HG02852 (cell line): ENCODE data around the gene USP15.

Source experiments
- ATAC-seq: cut with Tn5 transposase; IDR thresholded peaks from one replicate; pipeline ENCODE4 v1.9.1; 2021; ENCODE audit warnings: mild to moderate bottlenecking, moderate library complexity; ENCODE audit not compliant: unreplicated experiment

Gene USP15

GRCh38 chr12:62256408-62257096 is 3.7 kb upstream of the USP15 start:
- ATAC-seq: no peak

GRCh38 chr12:62258231-62258630 is 2.0 kb upstream of the USP15 start:
- no peak for ATAC-seq

DNA sequence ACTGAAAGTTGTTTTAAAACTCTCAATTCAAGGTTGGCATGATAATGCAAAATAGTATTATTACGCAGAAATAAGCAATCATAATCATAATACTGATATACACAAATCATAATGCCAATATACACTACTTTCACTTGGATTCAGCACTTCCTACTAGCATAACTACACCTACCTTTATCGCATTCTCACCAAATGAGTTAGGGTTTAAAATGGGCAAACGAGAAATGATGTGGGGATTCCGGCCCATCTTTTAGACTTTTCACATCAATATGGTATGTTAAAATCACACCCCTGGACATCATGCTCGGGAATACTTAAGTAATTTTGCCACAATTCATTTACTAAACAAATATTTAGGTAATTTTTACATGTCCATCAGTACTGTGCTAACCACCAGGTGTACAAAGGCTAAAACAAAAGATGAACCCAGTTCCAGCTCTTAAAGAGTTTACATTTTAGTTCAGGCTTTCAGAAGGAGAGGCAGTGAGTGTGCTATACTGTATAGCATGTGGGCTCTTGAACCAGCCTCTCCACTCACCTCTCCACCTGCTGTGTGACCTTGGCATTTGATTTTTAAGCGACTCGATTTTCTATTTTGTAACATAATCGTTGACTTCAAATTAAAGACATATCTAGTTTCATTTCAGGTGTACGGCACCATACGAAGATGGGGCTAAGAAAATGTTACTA is 1.1 kb upstream of the USP15 start:
- no peak for ATAC-seq

- peak; percentile 11 for ATAC-seq
These were observed 592 bp upstream of the USP15 start for GRCh38 chr12:62259631-62259992.

- ATAC-seq: peak; percentile 46
These were observed 804 bp downstream of the USP15 start for GRCh38 chr12:62260733-62261683.

GRCh38 chr12:62261876-62262517 is 1.8 kb downstream of the USP15 start:
- ATAC-seq: no peak

DNA sequence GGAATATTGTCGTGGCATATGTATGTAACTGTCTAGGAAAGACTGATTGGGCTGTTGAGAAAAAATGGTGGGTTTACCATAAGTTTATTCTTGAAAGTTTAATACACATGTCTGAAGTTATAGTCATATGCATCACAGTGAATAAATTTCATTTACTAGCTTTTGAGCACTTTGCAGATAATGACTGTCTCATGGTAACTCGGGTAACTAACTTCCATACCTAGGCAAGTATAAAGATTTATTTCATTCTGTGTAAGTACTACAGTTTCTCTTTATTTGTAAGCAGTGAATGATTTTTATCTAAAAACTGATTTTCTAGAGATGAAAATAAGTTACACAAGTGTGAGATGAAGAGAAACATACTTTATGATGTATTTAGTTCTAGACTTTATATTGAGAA is 3.0 kb downstream of the USP15 start:
- no peak for ATAC-seq

DNA sequence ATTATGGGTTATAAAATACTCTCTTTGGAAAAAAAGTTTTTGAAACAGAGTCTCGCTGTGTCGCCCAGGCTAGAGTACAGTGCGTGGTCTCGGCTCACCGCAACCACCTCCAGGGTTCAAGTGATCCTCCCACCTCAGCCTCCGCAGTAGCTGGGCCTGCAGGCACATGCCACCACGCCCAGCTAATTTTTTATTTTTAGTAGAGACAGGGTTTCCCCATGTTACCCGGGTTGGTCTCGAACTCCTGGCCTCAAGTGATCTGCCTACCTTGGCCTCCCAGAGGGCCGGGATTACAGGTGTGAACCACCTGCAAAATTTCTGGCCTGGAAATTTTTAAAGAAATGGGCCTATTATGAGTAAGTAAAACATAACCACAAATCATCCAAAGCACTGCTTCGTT is 3.8 kb downstream of the USP15 start:
- ATAC-seq: no peak

- ATAC-seq: no peak
These were observed 4.5 kb downstream of the USP15 start for GRCh38 chr12:62264706-62265105.

- ATAC-seq: no peak
These were observed 5.3 kb downstream of the USP15 start for GRCh38 chr12:62265511-62265910.

DNA sequence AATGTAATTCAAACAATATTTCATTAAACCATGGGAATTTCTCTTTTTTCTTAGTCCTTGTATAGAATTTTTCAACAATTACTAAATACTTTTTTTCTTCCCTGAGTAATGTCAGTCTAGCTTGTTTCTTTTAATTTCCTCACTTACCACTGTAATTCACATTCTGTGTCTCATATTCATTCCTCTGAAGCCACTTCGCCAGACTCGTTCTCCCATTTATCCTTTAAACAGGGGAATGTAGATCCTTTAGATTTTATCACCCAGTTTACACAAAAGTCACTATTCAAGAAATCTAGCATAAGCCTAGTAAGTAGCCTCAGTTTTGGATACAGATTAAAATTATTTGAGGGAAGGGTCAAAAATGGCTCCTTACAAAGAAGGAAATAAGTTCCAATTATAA is 6.8 kb downstream of the USP15 start:
- ATAC-seq: no peak

- ATAC-seq: peak; percentile 57
These were observed 7.3 kb downstream of the USP15 start for GRCh38 chr12:62267480-62267879.

DNA sequence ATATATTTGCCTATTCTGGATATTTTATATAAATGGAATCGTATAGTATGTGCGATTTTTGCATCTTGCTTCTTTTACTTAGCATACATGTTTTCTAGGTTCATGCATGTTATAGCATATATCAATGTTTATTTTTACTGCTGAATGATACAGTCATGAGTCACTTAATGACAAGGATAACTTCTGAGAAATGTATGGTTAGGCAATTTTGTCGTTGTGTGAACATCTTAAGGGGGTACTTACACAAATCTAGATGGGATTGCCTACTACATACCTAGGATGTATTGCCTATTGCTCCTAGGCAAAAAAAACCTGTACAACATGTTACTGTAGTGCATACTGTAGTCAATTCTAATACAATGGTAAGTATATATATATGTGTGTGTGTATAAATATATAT is 8.8 kb downstream of the USP15 start:
- ATAC-seq: no peak

DNA sequence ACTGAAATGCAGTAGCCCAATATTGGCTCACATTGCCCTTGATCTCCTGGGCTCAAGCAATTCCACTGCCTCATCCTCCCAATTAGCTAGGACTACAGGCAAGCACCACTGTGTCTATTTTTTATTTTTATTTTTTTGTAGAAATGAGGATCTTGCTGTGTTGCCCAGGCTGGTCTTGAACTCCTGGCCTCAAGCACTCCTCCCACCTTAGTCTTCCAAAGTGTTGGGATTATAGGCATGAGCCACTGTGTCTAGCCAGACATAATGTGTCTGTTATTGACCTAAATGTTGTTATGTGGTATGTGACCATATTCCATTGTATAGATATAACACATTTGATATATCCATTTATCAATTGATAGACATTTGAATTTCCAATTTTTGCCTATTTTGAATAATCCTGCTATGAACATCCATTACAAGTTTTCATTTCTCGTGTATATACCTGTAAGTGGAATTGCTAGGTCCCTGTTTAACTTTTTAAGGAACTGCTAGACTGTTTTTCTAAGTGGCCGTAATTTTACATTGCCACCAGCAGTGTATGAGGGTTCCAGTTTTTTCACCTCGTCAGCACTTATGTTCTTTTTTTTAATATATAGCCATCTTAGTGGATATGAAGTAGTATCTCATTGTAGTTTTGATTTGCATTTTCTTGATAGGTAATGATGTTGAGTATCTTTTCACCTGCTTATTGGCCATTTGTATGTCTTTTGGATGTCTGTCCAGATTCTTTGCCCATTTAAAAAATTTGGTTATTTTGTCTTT is 9.4 kb downstream of the USP15 start:
- ATAC-seq: no peak

- no peak for ATAC-seq
These were observed 10.2 kb downstream of the USP15 start for GRCh38 chr12:62270384-62270783.

DNA sequence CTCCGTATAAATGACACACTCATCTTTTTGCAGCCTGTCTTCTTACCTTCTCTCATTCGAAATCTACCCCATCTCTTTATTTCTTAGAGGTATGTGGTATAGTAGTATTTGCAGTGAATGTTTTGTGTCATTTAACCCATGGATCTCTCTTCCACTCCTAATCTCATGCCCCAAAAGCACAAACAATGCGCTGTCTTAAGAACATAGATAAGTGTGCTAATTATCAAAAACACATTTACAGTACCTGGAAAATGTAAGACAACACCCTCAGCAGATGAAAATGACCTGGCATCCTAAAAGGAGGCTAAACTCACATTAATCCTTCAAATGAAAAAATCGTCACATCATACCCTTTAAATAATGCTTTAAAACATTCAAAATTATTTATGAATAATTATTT is 10.7 kb downstream of the USP15 start:
- no peak for ATAC-seq

DNA sequence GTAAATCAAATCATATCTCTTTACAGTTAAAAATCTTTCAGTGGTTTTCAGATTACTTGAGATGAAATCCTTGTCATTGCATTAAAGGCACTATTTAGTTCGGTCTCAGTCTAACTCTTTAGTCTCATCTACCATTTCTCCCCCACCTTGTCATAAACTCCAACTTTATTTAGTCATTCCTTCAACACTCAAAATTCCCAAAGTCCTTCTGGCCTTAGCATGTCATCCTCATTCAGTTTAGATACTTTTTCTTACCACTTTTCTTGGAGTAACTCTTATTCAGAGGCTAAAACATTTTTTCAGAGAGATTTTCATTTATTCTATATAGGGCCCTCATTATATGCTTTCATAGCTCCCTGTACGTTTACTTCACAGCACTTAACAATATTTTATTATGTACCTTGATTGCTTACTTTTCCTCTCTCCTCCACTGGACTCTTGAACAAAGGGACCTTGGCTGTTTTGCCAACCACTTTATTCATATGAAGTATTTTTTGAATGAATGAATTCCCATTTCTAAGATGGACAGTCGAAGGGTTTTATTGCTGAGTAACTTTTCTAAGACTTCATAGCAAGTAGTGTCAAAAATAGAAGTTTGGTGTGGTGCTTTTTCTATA is 12.8 kb downstream of the USP15 start:
- no peak for ATAC-seq

DNA sequence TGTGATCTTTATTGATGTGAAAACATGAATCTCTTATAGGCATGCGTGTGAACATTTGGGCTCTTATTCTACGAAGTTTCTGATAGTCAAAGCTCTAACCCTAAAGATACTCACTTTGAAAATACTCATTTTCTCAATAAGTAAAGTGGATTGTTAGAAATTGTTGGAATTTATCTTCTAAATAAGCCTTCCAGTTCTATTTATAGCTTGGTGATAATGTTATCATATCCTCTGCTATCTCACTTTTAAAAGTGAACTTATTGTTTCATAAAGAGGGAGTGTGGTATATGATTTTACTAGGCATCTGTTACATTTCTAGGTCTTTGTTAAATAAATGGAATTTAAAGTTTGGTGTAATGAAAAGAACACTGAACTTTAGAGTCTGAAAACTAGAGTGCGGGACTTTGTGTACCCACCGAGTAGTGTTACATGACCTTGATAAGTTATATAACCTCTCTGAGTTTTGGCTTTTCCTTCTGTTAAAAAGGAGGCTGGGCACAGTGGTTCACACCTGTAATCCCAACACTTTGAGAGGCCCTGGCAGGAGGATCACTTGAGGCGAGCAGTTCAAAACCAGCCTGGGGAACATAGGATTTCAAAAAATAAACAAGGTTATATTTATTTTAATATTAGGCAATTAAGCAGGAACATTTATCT is 13.6 kb downstream of the USP15 start:
- no peak for ATAC-seq

- ATAC-seq: no peak
These were observed 17.8 kb downstream of the USP15 start for GRCh38 chr12:62278022-62278421.

DNA sequence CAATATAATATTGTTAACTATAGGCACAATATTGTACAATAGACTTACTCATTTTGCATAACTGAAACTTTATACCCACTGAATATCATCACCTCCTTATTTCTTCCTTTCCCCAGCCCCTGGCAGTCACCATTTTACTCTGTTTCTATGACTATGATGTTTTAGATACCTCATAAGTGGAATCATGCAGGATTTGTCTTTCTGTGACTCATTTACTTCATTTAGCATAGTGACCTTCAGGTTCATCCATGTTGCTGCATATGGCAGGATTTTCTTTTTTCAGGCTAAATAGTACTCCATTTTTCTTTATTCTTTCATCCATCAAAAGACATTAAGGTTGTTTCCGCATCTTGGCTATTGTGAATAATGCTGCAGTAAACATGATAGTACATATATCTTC is 18.9 kb downstream of the USP15 start:
- ATAC-seq: no peak
